CD4-positive, alpha-beta T cell (primary cell): ENCODE results near the gene LBHD1. TPM values are rescaled to one million over a fixed set of nuclear protein-coding genes. Genes with fewer than 3 reads are reported as not detected.
A peak's percentile ranks its signal among the peaks of the same experiment; 100 is the strongest.

Experiments
- ATAC-seq: fragments of 200-7000 bp; cut with Tn5 transposase; one replicate; pipeline ENCODE4 v1.10.0; 2022; ENCODE audit warnings: mild to moderate bottlenecking; ENCODE audit not compliant: poor library complexity
- CTCF ChIA-PET: fragments of 350-600 bp; sonication (Branson Sonifier 250); formaldehyde crosslinking; loops from one replicate; lab custom pipeline; 2021; ENCODE audit warnings: antibody characterized with exemption, inconsistent platforms; lab: Charles Lee
- POLR2A ChIA-PET: fragments of 350-600 bp; sonication (Branson Sonifier 250); formaldehyde crosslinking; loops from one replicate; lab custom pipeline; 2021; ENCODE audit warnings: antibody characterized with exemption, inconsistent platforms; lab: Charles Lee
- DNase-seq, 14 experiments: peaks; one replicate each; pipeline ENCODE4 v3.0.0-alpha.2; 2013 to 2020; ENCODE audit warnings: mixed read lengths in 2 of 14
- H3K27ac ChIP-seq, 2 donors: one replicate each; pipeline versions ENCODE4 v1.5.1 to v1.7.0; 2013; ENCODE audit warnings: low read length in 2 of 2, low read depth in 1 of 2, mild to moderate bottlenecking in 1 of 2
- H3K27me3 ChIP-seq, 2 experiments: 1 replicate in 1 of 2; 2 replicates in 1 of 2; pipeline versions ENCODE4 v1.6.1 to v1.7.0; 2013; ENCODE audit warnings: low read length in 2 of 2, control low read depth in 1 of 2, mild to moderate bottlenecking in 1 of 2, moderate library complexity in 1 of 2; ENCODE audit not compliant: insufficient read depth in 2 of 2, control insufficient read depth in 1 of 2
- H3K36me3 ChIP-seq: one replicate; pipeline ENCODE4 v1.6.1; 2013; ENCODE audit warnings: low read length, control low read depth; ENCODE audit not compliant: insufficient read depth
- H3K4me1 ChIP-seq: one replicate; pipeline ENCODE4 v1.6.1; 2013; ENCODE audit warnings: low read length, control low read depth; ENCODE audit not compliant: insufficient read depth
- H3K4me3 ChIP-seq: one replicate; pipeline ENCODE4 v1.5.1; 2013; ENCODE audit warnings: mild to moderate bottlenecking, low read length, moderate library complexity
- H3K9me3 ChIP-seq, 2 experiments: 1 replicate in 1 of 2; 2 replicates in 1 of 2; pipeline versions ENCODE4 v1.6.1 to v1.7.0; 2013; ENCODE audit warnings: low read length in 2 of 2, mild to moderate bottlenecking in 2 of 2, control low read depth in 1 of 2, moderate library complexity in 1 of 2; ENCODE audit not compliant: control insufficient read depth in 1 of 2, insufficient read depth in 1 of 2
- H3K27ac Mint-ChIP-seq: one replicate; pipeline ENCODE4 v1.8.0; 2020; ENCODE audit warnings: mixed read lengths
- H3K27me3 Mint-ChIP-seq: one replicate; pipeline ENCODE4 v1.8.0; 2021; ENCODE audit warnings: mixed read lengths
- H3K36me3 Mint-ChIP-seq: one replicate; pipeline ENCODE4 v1.8.0; 2021; ENCODE audit warnings: low read depth, mixed read lengths
- H3K4me1 Mint-ChIP-seq: one replicate; pipeline ENCODE4 v1.8.0; 2021; ENCODE audit warnings: low read depth, mixed read lengths
- H3K4me3 Mint-ChIP-seq: one replicate; pipeline ENCODE4 v1.8.0; 2020; ENCODE audit warnings: mild to moderate bottlenecking, mixed read lengths
- H3K9me3 Mint-ChIP-seq: one replicate; pipeline ENCODE4 v1.8.0; 2020; ENCODE audit warnings: mixed read lengths
- intact Hi-C, 2 experiments: fragments of 100-400 bp; cut with DNase I in 1 of 2; cut with micrococcal nuclease in 1 of 2; formaldehyde crosslinking; loops; one replicate each; pipeline versions ENCODE4 v1.15.1 to v1.9.0; 2023 to 2025; cut with DNase I, micrococcal nuclease
- total RNA-seq, 174 experiments: library from RNA in 2 of 174; stranded (reverse) in 2 of 174; gene quantifications; one replicate each; pipeline ENCODE4 v1.2.3 and lab custom pipeline; 2021 to 2026
- TF ChIP-seq, protein P1 (sequence below): fragments of 200-600 bp; IDR thresholded peaks from one replicate; pipeline ENCODE4 v1.8.0; 2022; ENCODE audit warnings: antibody characterized with exemption, mild to moderate bottlenecking

Gene LBHD1
- total RNA-seq, 2 experiments from 2014 or later = 10.4 to 10.5 TPM

DNA sequence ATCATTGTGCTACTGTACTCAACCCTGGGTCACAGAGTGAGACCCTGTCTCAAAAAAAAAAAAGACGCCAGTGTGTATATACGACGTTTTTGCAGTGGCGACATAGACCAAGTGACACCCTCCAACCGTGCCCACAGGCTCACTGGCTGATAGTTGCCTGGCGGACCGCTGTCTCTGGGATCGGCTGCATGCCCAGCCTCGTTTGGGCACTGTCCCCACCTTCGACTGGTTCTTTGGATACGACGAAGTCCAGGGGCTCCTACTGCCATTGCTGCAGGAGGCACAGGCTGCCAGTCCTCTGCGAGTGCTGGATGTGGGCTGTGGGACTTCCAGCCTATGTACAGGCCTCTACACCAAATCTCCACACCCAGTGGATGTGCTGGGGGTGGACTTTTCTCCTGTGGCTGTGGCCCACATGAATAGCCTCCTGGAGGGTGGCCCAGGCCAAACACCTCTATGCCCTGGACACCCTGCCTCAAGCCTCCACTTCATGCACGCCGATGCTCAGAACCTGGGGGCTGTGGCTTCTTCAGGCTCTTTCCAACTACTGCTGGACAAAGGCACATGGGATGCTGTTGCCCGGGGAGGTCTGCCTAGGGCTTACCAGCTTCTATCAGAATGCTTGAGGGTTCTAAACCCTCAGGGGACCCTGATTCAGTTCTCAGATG, 5.7 kb downstream of the LBHD1 start:
- intact Hi-C loops = loop anchor here in 1 of 2 experiments (1.0 to 10.0 kb wide), 2 partner anchors 19 to 872 kb away; partner anchors contain the start of genes FEN1 and TMEM258
- Mint-ChIP-seq H3K4me1 (peaks cover 43% of the 10 kb centered on the region), H3K9me3 (no peaks in the 10 kb centered on the region), H3K36me3 (peaks cover 43% of the 10 kb centered on the region), H3K27me3 (no peaks in the 10 kb centered on the region), H3K4me3 (peak overlapping the region; percentile 99), H3K27ac (peak overlapping the region; percentile 96)
- ATAC-seq = no peak
- no peaks in the 10 kb centered on the region for H3K9me3 ChIP-seq
- TF ChIP-seq, protein P1, sequence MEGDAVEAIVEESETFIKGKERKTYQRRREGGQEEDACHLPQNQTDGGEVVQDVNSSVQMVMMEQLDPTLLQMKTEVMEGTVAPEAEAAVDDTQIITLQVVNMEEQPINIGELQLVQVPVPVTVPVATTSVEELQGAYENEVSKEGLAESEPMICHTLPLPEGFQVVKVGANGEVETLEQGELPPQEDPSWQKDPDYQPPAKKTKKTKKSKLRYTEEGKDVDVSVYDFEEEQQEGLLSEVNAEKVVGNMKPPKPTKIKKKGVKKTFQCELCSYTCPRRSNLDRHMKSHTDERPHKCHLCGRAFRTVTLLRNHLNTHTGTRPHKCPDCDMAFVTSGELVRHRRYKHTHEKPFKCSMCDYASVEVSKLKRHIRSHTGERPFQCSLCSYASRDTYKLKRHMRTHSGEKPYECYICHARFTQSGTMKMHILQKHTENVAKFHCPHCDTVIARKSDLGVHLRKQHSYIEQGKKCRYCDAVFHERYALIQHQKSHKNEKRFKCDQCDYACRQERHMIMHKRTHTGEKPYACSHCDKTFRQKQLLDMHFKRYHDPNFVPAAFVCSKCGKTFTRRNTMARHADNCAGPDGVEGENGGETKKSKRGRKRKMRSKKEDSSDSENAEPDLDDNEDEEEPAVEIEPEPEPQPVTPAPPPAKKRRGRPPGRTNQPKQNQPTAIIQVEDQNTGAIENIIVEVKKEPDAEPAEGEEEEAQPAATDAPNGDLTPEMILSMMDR = no peak
- H3K27me3 ChIP-seq = no peaks in the 10 kb centered on the region
- DNase-seq = no peak
- ChIA-PET CTCF (interaction anchor here (1.3 to 1.9 kb wide), 3 partner anchors 14 to 242 kb away, joined by 4 to 7 read pairs (median 6); no protein-coding TSS in a partner anchor), POLR2A (interaction anchor here (0.8 to 5.3 kb wide), 17 partner anchors 9 to 174 kb away, joined by 3 to 170 read pairs (median 40); partner anchors contain the start of genes B3GAT3, BSCL2, GANAB and GNG3)
- H3K4me3 ChIP-seq = peak overlapping the region; percentile 73
- H3K27ac ChIP-seq = peak overlapping the region; percentile 80 to 88
- peaks cover 60% of the 10 kb centered on the region for H3K4me1 ChIP-seq
- peaks cover 21% of the 10 kb centered on the region for H3K36me3 ChIP-seq

DNA sequence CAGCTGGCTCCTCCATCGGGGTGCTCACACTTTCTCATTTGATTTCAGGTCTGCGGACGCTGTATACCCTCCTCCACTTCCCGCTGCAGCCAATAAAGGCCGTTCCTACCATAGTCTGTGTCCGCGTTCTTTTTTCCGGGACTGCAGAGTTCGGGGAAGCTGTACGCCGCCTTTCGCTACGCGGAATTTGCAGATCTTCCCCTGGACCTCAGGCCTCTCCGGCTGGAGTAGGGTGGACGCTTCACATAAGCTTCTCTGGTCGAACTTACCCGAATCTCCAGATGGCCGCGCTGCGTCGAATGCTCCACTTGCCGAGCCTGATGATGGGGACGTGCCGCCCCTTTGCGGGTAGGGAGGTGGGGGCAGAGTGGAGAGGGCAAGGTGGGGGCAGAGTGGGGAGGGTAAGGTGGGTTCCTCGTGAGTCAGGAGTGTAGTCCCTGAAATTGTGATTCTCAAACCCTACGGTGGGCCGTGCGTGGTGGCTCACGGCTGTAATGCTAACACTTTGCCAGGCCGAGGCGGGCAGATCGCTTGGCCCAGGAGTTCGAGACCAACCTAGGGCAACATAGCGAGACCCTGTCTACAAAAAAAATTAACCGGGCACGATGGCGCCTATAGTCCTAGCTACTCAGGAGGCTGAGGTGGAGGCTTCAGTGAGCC, 6.3 kb downstream of the LBHD1 start:
- ATAC-seq (peak; percentile 28), DNase-seq (peak; percentile 31 to 79 (median 52))
- H3K9me3 ChIP-seq = no peaks in the 10 kb centered on the region
- intact Hi-C loops = loop anchor here (1.0 to 10.0 kb wide), 3 partner anchors 12 to 871 kb away; partner anchors contain the start of genes INTS5 (in 2 of the 2), FEN1 (in 1 of the 2) and TMEM258 (in 1 of the 2)
- Mint-ChIP-seq H3K27me3 (no peaks in the 10 kb centered on the region), H3K4me3 (peak overlapping the region; percentile 99), H3K4me1 (peaks cover 36% of the 10 kb centered on the region), H3K36me3 (peaks cover 39% of the 10 kb centered on the region), H3K9me3 (no peaks in the 10 kb centered on the region), H3K27ac (peak overlapping the region; percentile 96)
- no peaks in the 10 kb centered on the region for H3K27me3 ChIP-seq
- peak overlapping the region; percentile 73 for H3K4me3 ChIP-seq
- POLR2A ChIA-PET = interaction anchor here (0.6 to 5.3 kb wide), 43 partner anchors 10 to 241 kb away, joined by 3 to 170 read pairs (median 7); partner anchors contain the start of genes B3GAT3, BSCL2, EEF1G and EML3
- CTCF ChIA-PET = interaction anchor here (0.8 to 1.9 kb wide), 10 partner anchors 8 to 241 kb away, joined by 3 to 7 read pairs (median 4); partner anchors contain the start of genes B3GAT3, GANAB, INTS5 and TUT1
- H3K36me3 ChIP-seq = peaks cover 21% of the 10 kb centered on the region
- peaks cover 54% of the 10 kb centered on the region for H3K4me1 ChIP-seq
- TF ChIP-seq, protein P1 = no peak
- H3K27ac ChIP-seq = peak overlapping the region; percentile 80 to 88

DNA sequence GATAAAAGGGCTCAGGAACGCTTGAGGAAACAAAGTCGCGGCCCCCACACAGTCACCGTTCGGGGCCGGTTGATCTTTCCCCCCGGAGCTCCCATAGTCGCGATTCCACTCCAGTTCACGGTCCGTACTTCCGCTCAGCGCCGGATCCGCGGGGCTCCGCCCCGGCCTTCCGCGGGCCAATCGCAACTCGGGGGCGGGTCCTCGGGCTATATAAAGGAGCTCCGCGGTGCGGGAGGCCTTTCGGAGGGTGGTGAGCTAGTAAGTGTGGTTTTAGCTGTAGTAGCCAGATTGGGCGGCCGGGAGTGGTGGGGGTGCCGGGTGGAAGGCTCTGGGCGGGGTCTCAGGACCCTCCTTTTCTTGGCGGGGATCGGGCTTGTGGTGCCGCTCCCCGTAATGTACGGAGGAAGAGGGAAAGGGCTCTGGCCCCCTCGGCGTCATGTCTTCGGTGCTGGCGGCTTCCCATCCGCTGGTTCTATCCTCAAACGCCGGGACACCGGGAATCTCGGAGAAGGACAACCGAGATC, 6.9 kb downstream of the LBHD1 start, which contains the start of the genes C11orf98 and CSKMT:
Gene C11orf98 (minus strand): TSS at position 136 of the 524 bp plus-strand sequence. CDS start 41 bp downstream, at position 95.
Gene CSKMT (plus strand): TSS at position 238 of the 524 bp plus-strand sequence. CDS start 568 bp downstream, outside the sequence.
- DNase-seq = peak; percentile 92 to 97 (median 94)
- peaks cover 48% of the 10 kb centered on the region for H3K4me1 ChIP-seq
- H3K27ac Mint-ChIP-seq = peak within 1 kb of the TSS; percentile 96
- ChIA-PET POLR2A (interaction anchor here (0.6 to 5.3 kb wide), 49 partner anchors 10 to 1620 kb away, joined by 3 to 170 read pairs (median 6); partner anchors contain the start of genes B3GAT3, BAD, BSCL2 and EEF1G), CTCF (interaction anchor here (0.8 to 1.9 kb wide), 11 partner anchors 9 to 240 kb away, joined by 3 to 7 read pairs (median 4); partner anchors contain the start of genes B3GAT3, GANAB, INTS5 and TUT1)
- peaks cover 21% of the 10 kb centered on the region for H3K36me3 ChIP-seq
- peak; percentile 91 for ATAC-seq
- no peaks in the 10 kb centered on the region for H3K27me3 Mint-ChIP-seq
- peak within 1 kb of the TSS; percentile 80 to 88 for H3K27ac ChIP-seq
- intact Hi-C loops = loop anchor here (1.0 to 10.0 kb wide), 2 partner anchors 12 to 870 kb away; partner anchors contain the start of genes INTS5 (in 2 of the 2), FEN1 (in 1 of the 2) and TMEM258 (in 1 of the 2)
- H3K9me3 Mint-ChIP-seq = no peaks in the 10 kb centered on the region
- peaks cover 36% of the 10 kb centered on the region for H3K4me1 Mint-ChIP-seq
- no peaks in the 10 kb centered on the region for H3K9me3 ChIP-seq
- TF ChIP-seq, protein P1 = no peak
- peak within 1 kb of the TSS; percentile 73 for H3K4me3 ChIP-seq
- H3K4me3 Mint-ChIP-seq = peak within 1 kb of the TSS; percentile 99
- H3K36me3 Mint-ChIP-seq = peaks cover 39% of the 10 kb centered on the region
- no peaks in the 10 kb centered on the region for H3K27me3 ChIP-seq
